DOHH2 (cell line): ENCODE measurements around the gene ARFGEF3.

Experiments used
- CTCF ChIP-seq: fragments of 200-600 bp; sonication (generic); IDR thresholded peaks from one replicate; pipeline ENCODE4 v1.5.1; 2014; ENCODE audit warnings: antibody characterized with exemption, mild to moderate bottlenecking, low read depth, low read length; ENCODE audit not compliant: poor library complexity, severe bottlenecking
- EZH2phosphoT487 ChIP-seq: fragments of 200-600 bp; sonication (generic); IDR thresholded peaks from 2 replicates; pipeline ENCODE4 v1.6.1; 2017; ENCODE audit warnings: borderline replicate concordance, mild to moderate bottlenecking, antibody characterized with exemption, low read length, moderate library complexity, mixed read lengths

GRCh38 chr6:138278326-138278725 is 116.6 kb downstream of the ARFGEF3 start:
- no peak for TF ChIP-seq CTCF
- no peak for TF ChIP-seq EZH2phosphoT487
